ENCODE results near the gene VAV2.

The VAV2 gene

DNA sequence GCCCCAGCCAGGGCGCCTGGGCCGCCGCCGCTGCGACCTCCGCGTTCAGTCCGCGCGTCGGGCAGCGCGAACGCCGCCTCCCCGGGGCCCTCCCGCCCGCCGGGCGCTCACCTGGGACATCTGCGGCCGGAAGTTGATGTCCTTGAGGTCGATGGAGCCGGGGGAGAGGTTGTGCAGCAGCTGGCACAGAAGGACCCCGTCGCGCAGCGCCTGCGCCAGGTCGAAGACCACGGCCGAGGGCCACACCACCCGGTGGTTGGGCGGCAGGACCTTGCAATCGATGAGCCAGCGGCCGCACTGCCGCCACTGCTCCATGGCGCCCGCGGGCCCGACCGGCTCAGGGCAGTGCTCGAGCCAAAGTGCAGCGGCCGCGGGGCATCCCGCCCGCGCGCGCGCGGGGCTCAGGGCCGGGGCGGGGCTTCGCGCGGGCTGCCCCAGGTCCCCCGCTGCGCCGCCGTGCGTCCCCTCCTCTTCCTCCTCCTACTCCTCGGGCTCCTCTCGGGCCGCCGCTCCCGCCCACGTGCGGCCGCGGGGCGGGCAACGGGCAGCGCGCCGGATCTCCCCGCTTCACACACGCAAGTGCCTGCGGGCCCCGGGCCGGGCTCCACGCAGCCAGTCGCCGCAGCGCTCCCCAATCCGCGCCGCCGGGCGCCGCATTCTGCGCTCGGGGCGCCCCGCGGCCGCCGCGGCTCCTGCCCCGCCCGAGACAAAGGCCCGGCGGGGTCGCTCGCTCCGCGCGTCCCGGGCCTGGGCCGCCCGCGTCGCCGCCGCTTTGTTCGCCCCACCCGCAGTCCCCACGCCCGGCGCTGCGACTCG lies at the start of gene VAV2:
TSS of gene VAV2 (minus strand) at position 361 of the 816 bp plus-strand sequence. CDS start at position 315, 46 bp downstream.
- DNase-seq = peak; percentile 89

- DNase-seq = no peak
Measured at GRCh38 chr9:134041649-134041962, 49.5 kb upstream of the VAV2 start.

- DNase-seq = no peak
Measured at GRCh38 chr9:134040781-134041648, 48.9 kb upstream of the VAV2 start.

GRCh38 chr9:134040176-134040565 lies 48.0 kb upstream of the VAV2 start:
- no peak for DNase-seq

DNA sequence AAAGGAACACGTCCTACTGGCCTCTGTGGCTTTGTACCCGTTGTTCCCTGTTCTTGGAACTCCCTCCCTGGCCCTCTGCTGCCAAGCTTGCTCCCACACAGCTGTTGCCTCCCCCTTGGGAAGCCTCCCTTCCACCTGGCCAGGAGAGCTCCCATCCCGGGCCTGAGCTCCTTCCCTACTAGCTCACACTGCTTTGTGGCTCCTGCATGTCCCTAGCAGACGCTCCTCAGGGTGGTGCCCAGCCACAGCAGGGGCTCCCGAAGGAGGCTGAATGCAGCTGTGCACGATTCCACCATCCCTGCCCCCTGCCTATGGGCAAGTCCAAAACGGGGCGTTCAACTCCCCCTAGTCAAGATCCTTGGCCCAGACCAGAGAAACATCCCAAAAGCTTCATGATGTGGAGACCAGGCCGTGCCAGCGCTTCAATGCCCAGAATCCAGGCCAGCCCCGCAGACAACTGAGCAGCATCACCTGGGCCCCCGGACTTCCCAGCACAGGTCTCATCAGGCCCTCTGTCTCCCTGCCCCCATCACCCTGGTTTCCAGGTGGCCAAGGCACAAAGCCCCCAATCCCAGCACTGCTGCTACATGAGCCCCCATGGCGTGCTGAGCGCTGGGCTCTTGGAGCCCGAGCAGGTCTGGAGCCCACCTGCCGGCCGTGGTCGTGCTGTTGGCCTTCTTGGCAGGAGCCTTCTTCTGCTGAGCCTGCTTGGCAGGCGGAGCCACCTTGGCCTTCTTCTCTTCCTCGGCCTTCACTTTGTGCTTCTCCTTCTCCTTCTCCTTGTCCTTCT lies 47.5 kb upstream of the VAV2 start:
- no peak for DNase-seq

DNA sequence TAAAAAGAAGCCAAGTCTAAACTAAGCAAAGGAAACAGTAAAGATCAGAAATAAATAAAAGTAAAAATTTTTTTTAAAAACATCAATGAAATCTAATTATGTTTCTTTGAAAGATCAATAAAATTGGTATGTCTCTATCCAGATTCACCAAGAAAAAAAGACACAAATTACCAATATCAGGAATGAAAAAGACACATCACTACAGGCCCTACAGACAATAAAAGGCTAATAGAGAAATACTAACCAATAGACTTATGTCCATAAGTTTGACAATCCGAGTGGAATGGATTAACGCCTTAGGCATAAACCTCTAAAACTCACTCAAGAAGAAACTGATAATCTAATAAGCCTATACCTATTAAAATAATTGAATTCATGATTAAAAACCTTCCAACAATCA lies 45.5 kb upstream of the VAV2 start:
- DNase-seq = no peak

DNA sequence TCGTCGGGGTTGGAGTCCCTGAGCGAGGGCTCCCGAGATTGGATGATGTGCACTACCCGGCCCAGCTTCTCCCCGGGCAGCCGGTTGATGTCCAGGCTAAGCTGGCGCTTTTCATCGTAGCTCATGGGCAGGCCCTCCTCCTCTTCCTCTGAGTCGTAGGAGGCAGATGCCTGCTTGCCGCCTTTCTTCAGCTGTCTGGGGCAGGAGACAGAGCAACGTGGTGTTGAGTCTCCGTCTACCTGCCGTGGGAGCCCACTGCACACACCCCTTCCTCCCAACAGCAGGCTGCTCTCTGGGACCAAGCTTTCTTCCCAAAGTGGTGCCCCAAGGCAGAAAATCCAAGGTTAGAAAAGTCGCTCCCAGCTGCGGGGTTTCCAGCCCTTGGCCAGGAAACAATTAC lies 44.0 kb upstream of the VAV2 start:
- DNase-seq = no peak

DNA sequence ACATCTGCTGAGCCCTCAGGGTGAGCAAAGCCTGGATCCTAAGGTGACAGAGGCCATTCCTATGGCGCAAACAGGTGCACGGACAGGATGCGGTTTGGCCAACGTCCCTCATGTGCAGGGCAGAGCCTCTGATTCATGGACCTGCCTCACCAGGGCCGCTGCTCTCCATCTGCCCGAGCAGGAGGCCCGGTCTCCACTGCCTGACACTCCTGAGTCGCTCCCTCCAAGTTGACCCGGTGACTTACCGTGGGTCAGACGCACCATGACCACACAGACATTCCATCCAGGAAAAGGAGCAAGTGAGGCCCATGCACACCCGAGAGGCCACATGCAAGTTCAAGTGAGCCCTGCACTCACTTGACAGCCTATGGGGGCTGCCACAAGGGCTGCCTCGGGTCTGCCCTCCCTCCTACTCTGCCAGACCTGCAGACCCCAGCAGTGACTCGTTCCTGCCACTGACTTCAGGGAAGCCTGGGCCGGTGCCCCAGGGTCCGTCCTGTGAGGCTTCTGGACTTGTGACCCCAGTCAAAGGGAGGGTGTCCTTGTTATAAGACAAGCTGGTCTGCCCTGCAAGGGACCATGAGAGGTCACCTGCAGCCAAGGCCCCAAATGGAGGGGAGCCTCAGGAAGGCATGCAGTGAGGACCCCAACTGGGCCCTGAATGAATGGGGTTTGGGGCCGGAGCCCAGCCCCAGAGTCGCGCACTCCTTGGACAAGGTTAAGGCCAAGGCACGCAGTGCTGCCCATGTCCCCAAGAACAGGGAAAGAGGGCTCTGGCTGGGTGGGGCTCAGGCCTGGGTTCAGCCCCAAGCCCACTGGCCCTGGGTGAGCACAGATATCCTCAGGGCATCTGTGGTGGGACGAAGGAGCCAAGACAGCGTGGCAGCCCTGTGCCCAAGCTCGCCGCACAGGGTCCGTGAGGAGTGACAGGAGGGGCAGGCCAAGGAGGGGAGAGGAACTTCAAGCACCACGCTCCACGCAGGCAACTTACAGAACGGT lies 43.2 kb upstream of the VAV2 start:
- DNase-seq = no peak

DNA sequence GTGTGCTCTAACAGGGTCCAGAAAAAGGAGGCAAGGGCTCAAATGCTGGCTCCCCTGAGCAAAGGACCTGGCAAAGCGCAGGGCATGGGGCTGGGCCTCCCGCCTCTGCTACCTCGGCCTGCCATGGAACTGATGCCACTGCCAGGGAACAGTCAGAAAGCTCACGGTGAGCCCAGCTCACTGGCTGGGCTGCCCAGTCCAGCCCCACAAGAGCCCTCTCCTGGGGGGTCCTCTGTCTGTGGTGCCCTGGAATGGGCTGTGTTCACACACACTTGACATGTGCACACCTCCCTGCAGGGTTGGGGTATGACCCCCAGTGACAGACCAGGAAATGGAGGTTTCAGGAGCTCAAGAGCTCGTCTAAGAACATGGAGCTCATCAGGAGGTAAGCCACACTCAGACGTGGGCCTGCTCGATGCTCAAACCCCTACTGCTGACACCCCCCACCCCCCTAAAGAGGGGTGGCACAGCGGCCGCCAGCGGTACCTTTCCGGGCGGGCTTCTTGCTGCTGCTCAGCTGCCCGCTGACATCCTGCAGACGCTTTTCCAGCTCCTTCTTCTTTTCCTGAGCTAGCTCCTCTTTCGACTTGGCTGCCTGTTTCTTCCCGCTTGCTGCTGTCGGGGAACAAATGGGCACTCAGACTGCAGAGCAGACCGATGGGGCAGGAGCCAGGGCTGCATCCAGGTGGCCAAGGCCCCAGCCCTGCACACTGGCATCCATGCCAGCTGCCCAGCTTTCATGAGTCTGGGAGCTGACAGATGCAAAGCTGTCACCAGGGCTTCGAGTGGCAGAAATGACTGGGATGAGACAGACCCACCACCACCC lies 42.3 kb upstream of the VAV2 start:
- DNase-seq = no peak

GRCh38 chr9:134033516-134034214 lies 41.5 kb upstream of the VAV2 start:
- DNase-seq = no peak

GRCh38 chr9:134032456-134033222 lies 40.5 kb upstream of the VAV2 start:
- DNase-seq = no peak

DNA sequence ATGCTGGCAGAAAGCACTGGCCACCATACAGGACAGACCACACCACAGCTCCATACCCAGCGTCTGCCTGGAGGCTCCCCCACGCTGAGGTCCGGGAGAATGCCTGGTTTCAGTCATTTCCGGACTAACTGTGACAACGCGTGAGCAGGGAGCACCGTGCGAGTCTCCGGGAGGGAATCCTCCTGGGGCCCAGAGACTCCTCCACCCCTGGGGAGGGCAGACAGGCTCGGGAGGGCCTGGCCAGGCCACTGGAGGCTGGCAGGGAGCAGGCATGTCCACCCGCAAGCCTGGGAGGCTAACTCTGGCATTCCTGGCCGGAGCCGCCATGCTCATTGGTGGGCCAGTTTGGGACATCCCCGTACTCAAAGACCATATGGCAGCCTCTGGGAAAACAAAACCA lies 39.7 kb upstream of the VAV2 start:
- no peak for DNase-seq

DNA sequence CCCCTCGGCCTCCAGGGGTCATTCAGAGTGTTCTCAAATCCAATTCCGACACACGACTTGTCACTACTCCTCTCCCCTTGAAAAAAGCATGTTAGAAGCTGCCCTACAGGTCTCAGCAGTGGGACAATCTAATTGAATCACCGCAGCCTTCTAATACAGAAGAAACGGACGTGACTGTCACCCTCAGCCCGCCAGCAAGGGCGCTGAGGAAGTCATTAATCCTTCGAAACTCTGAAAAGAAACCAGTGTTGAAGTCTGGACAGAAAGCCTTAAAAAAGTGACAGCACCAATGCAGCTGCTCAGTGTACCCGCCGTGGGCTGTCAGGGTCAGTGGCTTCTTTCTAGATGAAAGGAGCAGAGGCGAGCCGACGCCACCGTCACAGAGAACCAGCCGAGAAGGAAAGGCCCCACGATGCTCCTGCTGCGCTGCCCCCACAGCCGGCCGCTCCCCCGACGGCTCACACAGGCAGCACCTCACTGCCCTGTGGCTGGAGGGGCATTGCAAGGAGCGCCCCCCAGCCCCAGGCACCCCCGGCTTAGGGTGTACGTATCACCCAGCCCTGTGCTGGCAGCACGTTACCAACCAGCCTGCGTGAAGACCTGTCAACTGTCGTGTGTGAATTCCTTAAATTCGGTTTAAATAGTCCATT lies 38.8 kb upstream of the VAV2 start:
- DNase-seq = no peak

DNA sequence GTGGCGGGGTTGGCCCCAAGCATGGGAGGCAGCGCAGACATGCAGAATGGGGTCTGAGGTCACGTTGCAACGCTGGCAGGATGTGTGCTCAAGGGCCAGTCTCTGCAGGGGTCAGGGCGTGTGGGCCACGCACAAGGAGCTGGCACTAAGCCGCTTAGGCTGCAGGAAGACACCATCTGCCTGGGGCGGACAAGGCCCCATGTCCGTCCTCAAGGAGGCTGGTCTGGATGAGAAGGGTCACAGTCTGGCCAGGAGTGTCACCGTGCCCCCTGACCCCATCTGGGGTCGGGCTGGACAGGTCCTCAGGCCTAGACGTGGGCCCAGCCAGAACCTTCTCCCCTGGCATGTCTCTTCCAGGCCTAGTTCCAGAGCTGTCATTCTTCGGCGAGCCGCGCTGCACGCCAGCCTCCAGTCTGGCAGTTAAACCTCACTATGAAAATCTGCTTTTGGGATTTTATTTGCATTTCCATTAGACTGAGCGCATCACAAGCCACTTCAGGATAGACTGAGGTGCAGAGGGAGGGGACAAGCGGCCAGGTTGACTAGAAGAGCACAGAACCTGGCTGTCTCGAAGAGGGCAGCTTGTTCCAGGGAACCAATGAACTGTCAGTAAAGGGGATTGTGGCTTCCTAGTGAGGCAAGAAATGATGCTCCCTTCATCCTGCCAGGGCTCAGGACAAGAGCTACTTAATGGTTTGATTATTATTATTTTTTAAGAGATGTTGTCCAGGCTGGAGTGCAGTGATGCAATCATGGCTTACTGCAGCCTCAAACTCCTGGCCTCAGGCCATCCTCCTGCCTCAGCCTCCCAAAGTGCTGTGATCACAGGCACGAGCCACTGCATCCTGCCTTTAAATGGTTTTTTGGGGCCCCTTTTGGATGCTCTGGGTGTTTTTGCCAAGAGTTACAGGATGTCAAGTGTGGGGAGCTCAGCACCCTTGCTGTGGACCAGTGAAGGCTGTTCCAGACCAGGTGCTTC lies 37.4 kb upstream of the VAV2 start:
- no peak for DNase-seq

- no peak for DNase-seq
Measured at GRCh38 chr9:134028575-134029247, 36.6 kb upstream of the VAV2 start.

GRCh38 chr9:134028076-134028475 lies 36.0 kb upstream of the VAV2 start:
- no peak for DNase-seq

- no peak for DNase-seq
Measured at GRCh38 chr9:134027561-134027960, 35.4 kb upstream of the VAV2 start.
